A673 (cell line): ENCODE data around the gene ZNF516. TPM values are rescaled to one million over a fixed set of nuclear protein-coding genes. Genes with fewer than 3 reads are reported as not detected.

ENCODE experiments used
- BruUV-seq: library from RNA; stranded (reverse); fragments of 400-500 nt; replicated peaks from 2 replicates; lab custom pipeline; 2021; lab: Mats Ljungman, UMichigan
- CTCF ChIA-PET: fragments of 300-600 bp; sonication (Branson Sonifier 250); formaldehyde crosslinking; loops from one replicate; lab custom pipeline; 2022; ENCODE audit warnings: antibody characterized with exemption; lab: Charles Lee
- POLR2A ChIA-PET: fragments of 300-600 bp; sonication (Branson Sonifier 250); formaldehyde crosslinking; loops from one replicate; lab custom pipeline; 2022; ENCODE audit warnings: antibody characterized with exemption; ENCODE audit not compliant: low non-redundant PET; lab: Charles Lee
- DNase-seq: peaks from one replicate; pipeline ENCODE4 v3.0.0-alpha.2; 2015; ENCODE audit warnings: low spot score
- H3K27ac ChIP-seq: fragments of 200-600 bp; sonication (generic); 2 replicates; pipeline ENCODE4 v1.5.1; 2016; ENCODE audit warnings: mixed run types, low read depth, mild to moderate bottlenecking, mixed read lengths, antibody characterized with exemption, low read length; ENCODE audit not compliant: poor library complexity, severe bottlenecking
- H3K27me3 ChIP-seq: fragments of 200-600 bp; sonication (generic); replicated peaks from 2 replicates; pipeline ENCODE4 v1.6.1; 2017; ENCODE audit warnings: mixed run types, low read depth, mild to moderate bottlenecking, mixed read lengths, antibody characterized with exemption, low read length; ENCODE audit not compliant: insufficient read depth, poor library complexity
- H3K36me3 ChIP-seq: fragments of 200-600 bp; sonication (generic); 2 replicates; pipeline ENCODE4 v1.6.1; 2016; ENCODE audit warnings: mixed run types, mild to moderate bottlenecking, mixed read lengths, antibody characterized with exemption, low read length; ENCODE audit not compliant: insufficient read depth, poor library complexity, severe bottlenecking
- H3K4me1 ChIP-seq: fragments of 200-600 bp; sonication (generic); 2 replicates; pipeline ENCODE4 v1.6.1; 2017; ENCODE audit warnings: mixed run types, mild to moderate bottlenecking, mixed read lengths, antibody characterized with exemption, low read length; ENCODE audit not compliant: insufficient read depth, poor library complexity, severe bottlenecking
- H3K4me3 ChIP-seq: fragments of 200-600 bp; sonication (generic); 2 replicates; pipeline ENCODE4 v1.5.1; 2016; ENCODE audit warnings: low read depth, mixed run types, mild to moderate bottlenecking, mixed read lengths, low read length; ENCODE audit not compliant: poor library complexity, severe bottlenecking
- H3K9me3 ChIP-seq: fragments of 200-600 bp; sonication (generic); 2 replicates; pipeline ENCODE4 v1.6.1; 2016; ENCODE audit warnings: mixed run types, low read depth, mild to moderate bottlenecking, mixed read lengths, antibody characterized with exemption, low read length; ENCODE audit not compliant: poor library complexity, severe bottlenecking
- CTCF ChIP-seq: fragments of 300-800, 200-600 bp; sonication (generic); conservative IDR thresholded peaks from 2 replicates; pipeline ENCODE4 v1.5.1; 2017; ENCODE audit warnings: low read depth, mild to moderate bottlenecking, antibody characterized with exemption, low read length, moderate library complexity, mixed read lengths
- EZH2 ChIP-seq: fragments of 200-600 bp; sonication (generic); IDR thresholded peaks from 2 replicates; pipeline ENCODE4 v1.6.1; 2017; ENCODE audit warnings: borderline replicate concordance, low read depth, mild to moderate bottlenecking, mixed read lengths, antibody characterized with exemption, low read length; ENCODE audit not compliant: poor library complexity, severe bottlenecking
- intact Hi-C: fragments of 100-400 bp; cut with micrococcal nuclease; formaldehyde crosslinking; loops from one replicate; pipeline ENCODE4 v1.10.0; 2022; ENCODE audit not compliant: unreplicated experiment
- total RNA-seq: library from RNA; stranded (reverse); gene quantifications from 2 replicates; pipeline ENCODE4 v1.2.3, GENCODE V29; 2021

ZNF516 gene
- total RNA-seq, 1 experiment from 2014 or later, result 32.3 TPM

- CTCF ChIA-PET, result interaction anchor here (0.7 kb wide), 1 partner anchor 74 kb away, joined by 9 read pairs; no protein-coding TSS in a partner anchor
- intact Hi-C loops, result no loop called here
- H3K4me1 ChIP-seq, result peaks cover 40% of the 10 kb centered on the region
Observed at GRCh38 chr18:76472829-76473228, 22.2 kb downstream of the ZNF516 start.

GRCh38 chr18:76471593-76471992, 23.4 kb downstream of the ZNF516 start:
- CTCF ChIA-PET, result no interaction called here
- Histone ChIP-seq H3K27ac (no peak overlapping the region), H3K36me3 (no peaks in the 10 kb centered on the region), H3K4me1 (peaks cover 28% of the 10 kb centered on the region), H3K9me3 (no peaks in the 10 kb centered on the region), H3K4me3 (no peak overlapping the region), H3K27me3 (no peaks in the 10 kb centered on the region)
- DNase-seq, result no peak
- POLR2A ChIA-PET, result no interaction called here
- TF ChIP-seq EZH2 (no peak), CTCF (no peak)
- intact Hi-C loops, result no loop called here
- BruUV-seq, result no TSS peak

More at GRCh38 chr18:76472829-76473228, 22.2 kb downstream of the ZNF516 start:
- DNase-seq, result no peak
- POLR2A ChIA-PET, result no interaction called here
- H3K4me3 ChIP-seq, result no peak overlapping the region
- H3K36me3 ChIP-seq, result no peaks in the 10 kb centered on the region
- TF ChIP-seq EZH2 (no peak), CTCF (no peak)
- BruUV-seq, result no TSS peak
- H3K27me3 ChIP-seq, result no peaks in the 10 kb centered on the region
- no peaks in the 10 kb centered on the region for H3K9me3 ChIP-seq
- H3K27ac ChIP-seq, result no peak overlapping the region

GRCh38 chr18:76468345-76469304, 26.4 kb downstream of the ZNF516 start:
- ChIA-PET CTCF (interaction anchor here (0.6 kb wide), 1 partner anchor 151 kb away, joined by 3 read pairs; no protein-coding TSS in a partner anchor), POLR2A (no interaction called here)
- Histone ChIP-seq H3K9me3 (no peaks in the 10 kb centered on the region), H3K27ac (no peak overlapping the region), H3K36me3 (no peaks in the 10 kb centered on the region), H3K4me3 (no peak overlapping the region), H3K27me3 (no peaks in the 10 kb centered on the region), H3K4me1 (peaks cover 13% of the 10 kb centered on the region)
- intact Hi-C loops, result no loop called here
- TF ChIP-seq CTCF (no peak), EZH2 (no peak)
- DNase-seq, result no peak
- no TSS peak for BruUV-seq
